Measurements from ENCODE around the gene MUC4. TPM values are rescaled to one million over a fixed set of nuclear protein-coding genes. Genes with fewer than 3 reads are reported as not detected.
A peak's percentile ranks its signal among the peaks of the same experiment; 100 is the strongest.

MUC4 gene
- total RNA-seq, 4 donors from 2014 or later = 0.26 to 1.0 (median 0.30) TPM

GRCh38 chr3:195802795-195803194 lies 8.9 kb downstream of the MUC4 start:
- H3K27ac ChIP-seq = peak overlapping the region; percentile 63 to 81
- H3K36me3 ChIP-seq = no peaks in the 10 kb centered on the region
- no peak for DNase-seq
- no peak for TF ChIP-seq CTCF (IDR thresholded peaks at IDR 0.05)
- no peak for TF ChIP-seq POLR2A (IDR thresholded peaks at IDR 0.05)
- no peaks in the 10 kb centered on the region for H3K9me3 ChIP-seq
- no peaks in the 10 kb centered on the region for H3K27me3 ChIP-seq
- H3K4me1 ChIP-seq = peaks cover 0 to 8% of the 10 kb centered on the region in 2 donors
- H3K4me3 ChIP-seq = peak overlapping the region; percentile 5 to 33
- intact Hi-C loops (cut with DNase I; ENCODE audit: low total_unique reads) = no loop called here

GRCh38 chr3:195802261-195802701 lies 9.4 kb downstream of the MUC4 start:
- intact Hi-C loops (cut with DNase I; ENCODE audit: low total_unique reads) = no loop called here
- no peak for DNase-seq

GRCh38 chr3:195801251-195802183 lies 10.2 kb downstream of the MUC4 start:
- peaks cover 0 to 8% of the 10 kb centered on the region in 2 donors for H3K4me1 ChIP-seq
- no peaks in the 10 kb centered on the region for H3K27me3 ChIP-seq
- no peaks in the 10 kb centered on the region for H3K36me3 ChIP-seq
- no peaks in the 10 kb centered on the region for H3K9me3 ChIP-seq
- intact Hi-C loops (cut with DNase I; ENCODE audit: low total_unique reads) = no loop called here
- DNase-seq = no peak
- no peak overlapping the region for H3K27ac ChIP-seq
- TF ChIP-seq CTCF (IDR thresholded peaks at IDR 0.05) = no peak
- TF ChIP-seq POLR2A (IDR thresholded peaks at IDR 0.05) = no peak
- H3K4me3 ChIP-seq = no peak overlapping the region

More at GRCh38 chr3:195802261-195802701, 9.4 kb downstream of the MUC4 start:
- no peak for TF ChIP-seq POLR2A (IDR thresholded peaks at IDR 0.05)
- no peak for TF ChIP-seq CTCF (IDR thresholded peaks at IDR 0.05)
- Histone ChIP-seq H3K36me3 (no peaks in the 10 kb centered on the region), H3K27ac (peak overlapping the region; percentile 63 to 81), H3K4me3 (no peak overlapping the region), H3K9me3 (no peaks in the 10 kb centered on the region), H3K27me3 (no peaks in the 10 kb centered on the region), H3K4me1 (peaks cover 0 to 8% of the 10 kb centered on the region in 2 donors)

GRCh38 chr3:195800240-195800639 lies 11.5 kb downstream of the MUC4 start:
- H3K36me3 ChIP-seq = no peaks in the 10 kb centered on the region
- no peak overlapping the region for H3K27ac ChIP-seq
- no peak for DNase-seq
- no peaks in the 10 kb centered on the region for H3K27me3 ChIP-seq
- H3K4me3 ChIP-seq = no peak overlapping the region
- peaks cover 0 to 8% of the 10 kb centered on the region in 2 donors for H3K4me1 ChIP-seq
- intact Hi-C loops (cut with DNase I; ENCODE audit: low total_unique reads) = no loop called here
- TF ChIP-seq CTCF (IDR thresholded peaks at IDR 0.05) (no peak), POLR2A (IDR thresholded peaks at IDR 0.05) (no peak)
- no peaks in the 10 kb centered on the region for H3K9me3 ChIP-seq

- intact Hi-C loops (cut with DNase I; ENCODE audit: low total_unique reads) = no loop called here
- no peak for DNase-seq
- no peaks in the 10 kb centered on the region for H3K27me3 ChIP-seq
- no peaks in the 10 kb centered on the region for H3K36me3 ChIP-seq
- no peaks in the 10 kb centered on the region for H3K4me1 ChIP-seq
- no peak for TF ChIP-seq CTCF (IDR thresholded peaks at IDR 0.05)
- TF ChIP-seq POLR2A (IDR thresholded peaks at IDR 0.05) = no peak
- H3K27ac ChIP-seq = no peak overlapping the region
- no peaks in the 10 kb centered on the region for H3K9me3 ChIP-seq
- no peak overlapping the region for H3K4me3 ChIP-seq
Measured at GRCh38 chr3:195796795-195797194, 14.9 kb downstream of the MUC4 start.
